ACHN (cell line): Measurements from ENCODE around the gene MTFP1.

Experiments used
- DNase-seq: peaks from one replicate; pipeline ENCODE4 v3.0.0-alpha.2; 2015
- in situ Hi-C: cut with HindIII; loops from 2 replicates; pipeline ENCODE4 v1.10.0; 2017; ENCODE audit warnings: low sequenced_read_pairs, low pct_ligation_motif_present, low pct_unique_long_range_greater_than_20kb

The MTFP1 gene

DNA sequence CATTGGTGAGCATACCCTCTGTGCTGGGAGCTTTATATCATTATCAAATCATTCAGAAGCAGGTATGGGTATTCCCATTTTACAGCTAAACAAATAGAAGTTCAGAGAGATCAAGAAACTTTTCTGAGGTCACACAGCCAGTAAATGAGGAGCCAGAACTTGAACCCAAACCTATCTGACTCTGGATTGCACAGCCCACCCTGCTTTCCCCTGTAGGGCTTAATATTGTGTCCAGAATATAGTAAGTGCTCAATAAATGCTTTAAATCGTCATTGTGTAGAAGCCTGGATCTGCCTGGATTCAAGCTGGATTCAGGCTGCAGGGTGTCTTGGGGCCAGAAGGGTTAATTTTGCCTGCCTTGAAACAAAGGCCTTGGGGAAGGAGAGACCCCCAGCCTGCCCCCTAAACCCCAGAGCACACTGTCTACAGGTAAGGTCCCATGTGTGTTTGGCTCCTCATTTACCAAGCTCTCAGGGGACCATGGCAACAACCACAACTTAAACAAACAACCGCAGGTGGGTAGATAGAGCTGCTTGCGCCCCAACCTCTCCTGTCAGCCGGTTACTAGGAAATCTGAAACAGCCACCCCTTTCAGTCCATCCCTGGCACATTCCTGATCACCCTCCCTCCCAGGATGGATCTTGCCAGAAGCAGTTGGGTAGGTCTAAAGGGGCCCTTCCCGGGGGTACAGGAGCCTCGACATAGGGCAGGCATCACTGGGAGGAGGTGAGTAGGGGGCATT, 49.3 kb downstream of the MTFP1 start:
- no peak for DNase-seq
- in situ Hi-C loops: no loop called here
